Stimulated activated naive CD8-positive, alpha-beta T cell treated with anti-CD3 and anti-CD28 coated beads, Interleukin-15, Interleukin-2, amounts not matched to agents 100 ng/mL and 50 ng/mL, for 24 hours (primary cell): ENCODE measurements around the gene PAQR5.
"Not testable (repeated sequence)": the region's sequence is repeated elsewhere in the genome, so short reads cannot be mapped to it uniquely, and the experiment has no call there.

Experiments
- H3K27ac Mint-ChIP-seq: one replicate; pipeline ENCODE4 v1.8.0; 2021; ENCODE audit warnings: mild to moderate bottlenecking, mixed read lengths
- H3K27me3 Mint-ChIP-seq: one replicate; pipeline ENCODE4 v1.8.0; 2021; ENCODE audit warnings: mixed read lengths
- H3K36me3 Mint-ChIP-seq: one replicate; pipeline ENCODE4 v1.8.0; 2021; ENCODE audit warnings: low read depth, mixed read lengths
- H3K4me1 Mint-ChIP-seq: one replicate; pipeline ENCODE4 v1.8.0; 2021; ENCODE audit warnings: low read depth, mixed read lengths
- H3K4me3 Mint-ChIP-seq: one replicate; pipeline ENCODE4 v1.8.0; 2021; ENCODE audit warnings: mild to moderate bottlenecking, mixed read lengths
- H3K9me3 Mint-ChIP-seq: one replicate; pipeline ENCODE4 v1.8.0; 2021; ENCODE audit warnings: mixed read lengths

Gene PAQR5

GRCh38 chr15:69417581-69417980 is 118.9 kb downstream of the PAQR5 start:
- Mint-ChIP-seq H3K4me3 (no peak overlapping the region), H3K9me3 (no peaks in the 10 kb centered on the region), H3K27ac (no peak overlapping the region), H3K4me1 (peaks cover 27% of the 10 kb centered on the region), H3K36me3 (peaks cover 53% of the 10 kb centered on the region), H3K27me3 (peaks cover 12% of the 10 kb centered on the region)

GRCh38 chr15:69421498-69421897 is 122.8 kb downstream of the PAQR5 start:
- peaks cover 7% of the 10 kb centered on the region for H3K27me3 Mint-ChIP-seq
- no peaks in the 10 kb centered on the region for H3K4me1 Mint-ChIP-seq
- H3K9me3 Mint-ChIP-seq = no peaks in the 10 kb centered on the region
- H3K36me3 Mint-ChIP-seq = peaks cover 82% of the 10 kb centered on the region
- no peak overlapping the region for H3K27ac Mint-ChIP-seq
- no peak overlapping the region for H3K4me3 Mint-ChIP-seq

GRCh38 chr15:69422336-69422895 is 123.7 kb downstream of the PAQR5 start:
- Mint-ChIP-seq H3K36me3 (peaks cover 83% of the 10 kb centered on the region), H3K27ac (no peak overlapping the region), H3K9me3 (no peaks in the 10 kb centered on the region), H3K4me3 (no peak overlapping the region), H3K4me1 (no peaks in the 10 kb centered on the region), H3K27me3 (peaks cover 3% of the 10 kb centered on the region)

GRCh38 chr15:69424001-69424400 is 125.3 kb downstream of the PAQR5 start:
- Mint-ChIP-seq H3K9me3 (no peaks in the 10 kb centered on the region), H3K4me1 (no peaks in the 10 kb centered on the region), H3K36me3 (peaks cover 83% of the 10 kb centered on the region), H3K4me3 (no peak overlapping the region), H3K27me3 (no peaks in the 10 kb centered on the region), H3K27ac (no peak overlapping the region)

GRCh38 chr15:69424748-69425413 is 126.2 kb downstream of the PAQR5 start:
- no peaks in the 10 kb centered on the region for H3K4me1 Mint-ChIP-seq
- no peak overlapping the region for H3K4me3 Mint-ChIP-seq
- peaks cover 80% of the 10 kb centered on the region for H3K36me3 Mint-ChIP-seq
- no peaks in the 10 kb centered on the region for H3K9me3 Mint-ChIP-seq
- H3K27me3 Mint-ChIP-seq = no peaks in the 10 kb centered on the region
- H3K27ac Mint-ChIP-seq = peak overlapping the region; percentile 41

GRCh38 chr15:69433831-69434230 is 135.1 kb downstream of the PAQR5 start:
- Mint-ChIP-seq H3K9me3 (no peaks in the 10 kb centered on the region), H3K4me3 (no peak overlapping the region), H3K4me1 (no peaks in the 10 kb centered on the region), H3K27ac (no peak overlapping the region), H3K36me3 (peaks cover 78% of the 10 kb centered on the region), H3K27me3 (no peaks in the 10 kb centered on the region)

GRCh38 chr15:69434238-69434637 is 135.5 kb downstream of the PAQR5 start:
- Mint-ChIP-seq H3K27me3 (no peaks in the 10 kb centered on the region), H3K4me1 (no peaks in the 10 kb centered on the region), H3K36me3 (peaks cover 78% of the 10 kb centered on the region), H3K27ac (no peak overlapping the region), H3K9me3 (no peaks in the 10 kb centered on the region), H3K4me3 (no peak overlapping the region)

GRCh38 chr15:69434679-69435078 is 136.0 kb downstream of the PAQR5 start:
- no peak overlapping the region for H3K4me3 Mint-ChIP-seq
- no peak overlapping the region for H3K27ac Mint-ChIP-seq
- no peaks in the 10 kb centered on the region for H3K9me3 Mint-ChIP-seq
- H3K4me1 Mint-ChIP-seq = no peaks in the 10 kb centered on the region
- H3K36me3 Mint-ChIP-seq = peaks cover 79% of the 10 kb centered on the region
- no peaks in the 10 kb centered on the region for H3K27me3 Mint-ChIP-seq

- H3K27me3 Mint-ChIP-seq = no peaks in the 10 kb centered on the region
- no peak overlapping the region for H3K4me3 Mint-ChIP-seq
- no peaks in the 10 kb centered on the region for H3K9me3 Mint-ChIP-seq
- no peak overlapping the region for H3K27ac Mint-ChIP-seq
- H3K36me3 Mint-ChIP-seq = peaks cover 81% of the 10 kb centered on the region
- no peaks in the 10 kb centered on the region for H3K4me1 Mint-ChIP-seq
Observed at GRCh38 chr15:69435985-69436384, 137.3 kb downstream of the PAQR5 start.

- H3K4me3 Mint-ChIP-seq = no peak overlapping the region
- peaks cover 83% of the 10 kb centered on the region for H3K36me3 Mint-ChIP-seq
- peaks cover 1% of the 10 kb centered on the region for H3K4me1 Mint-ChIP-seq
- no peaks in the 10 kb centered on the region for H3K27me3 Mint-ChIP-seq
- H3K9me3 Mint-ChIP-seq = no peaks in the 10 kb centered on the region
- H3K27ac Mint-ChIP-seq = no peak overlapping the region
Observed at GRCh38 chr15:69436951-69437350, 138.2 kb downstream of the PAQR5 start.

GRCh38 chr15:69439623-69440022 is 140.9 kb downstream of the PAQR5 start:
- Mint-ChIP-seq H3K9me3 (no peaks in the 10 kb centered on the region), H3K36me3 (peaks cover 83% of the 10 kb centered on the region), H3K27me3 (no peaks in the 10 kb centered on the region), H3K4me3 (no peak overlapping the region), H3K27ac (no peak overlapping the region), H3K4me1 (peaks cover 24% of the 10 kb centered on the region)

GRCh38 chr15:69443032-69443611 is 144.4 kb downstream of the PAQR5 start:
- peak overlapping the region; percentile 76 for H3K27ac Mint-ChIP-seq
- H3K9me3 Mint-ChIP-seq = no peaks in the 10 kb centered on the region
- H3K4me3 Mint-ChIP-seq = peak overlapping the region; percentile 32
- H3K36me3 Mint-ChIP-seq = peaks cover 89% of the 10 kb centered on the region
- peaks cover 24% of the 10 kb centered on the region for H3K4me1 Mint-ChIP-seq
- no peaks in the 10 kb centered on the region for H3K27me3 Mint-ChIP-seq

- no peaks in the 10 kb centered on the region for H3K9me3 Mint-ChIP-seq
- no peak overlapping the region for H3K4me3 Mint-ChIP-seq
- H3K27ac Mint-ChIP-seq = no peak overlapping the region
- peaks cover 24% of the 10 kb centered on the region for H3K4me1 Mint-ChIP-seq
- peaks cover 82% of the 10 kb centered on the region for H3K36me3 Mint-ChIP-seq
- H3K27me3 Mint-ChIP-seq = no peaks in the 10 kb centered on the region
Observed at GRCh38 chr15:69444686-69445085, 146.0 kb downstream of the PAQR5 start.

- no peak overlapping the region for H3K4me3 Mint-ChIP-seq
- no peak overlapping the region for H3K27ac Mint-ChIP-seq
- H3K36me3 Mint-ChIP-seq = peaks cover 64% of the 10 kb centered on the region
Observed at GRCh38 chr15:69446953-69447352, 148.2 kb downstream of the PAQR5 start.

GRCh38 chr15:69450221-69450620 is 151.5 kb downstream of the PAQR5 start:
- peaks cover 28% of the 10 kb centered on the region for H3K4me1 Mint-ChIP-seq
- not testable (repeated sequence) for H3K27me3 Mint-ChIP-seq, H3K27ac Mint-ChIP-seq, H3K4me3 Mint-ChIP-seq, H3K9me3 Mint-ChIP-seq
- H3K36me3 Mint-ChIP-seq = peaks cover 59% of the 10 kb centered on the region

More at GRCh38 chr15:69446953-69447352, 148.2 kb downstream of the PAQR5 start:
- no peaks in the 10 kb centered on the region for H3K9me3 Mint-ChIP-seq
- H3K4me1 Mint-ChIP-seq = peaks cover 29% of the 10 kb centered on the region
- no peaks in the 10 kb centered on the region for H3K27me3 Mint-ChIP-seq
